Liver (tissue), 9 donors: ENCODE data around the gene PWWP2B. TPM values are rescaled to one million over a fixed set of nuclear protein-coding genes. Genes with fewer than 3 reads are reported as not detected.

ENCODE experiments used
- DNase-seq: peaks from one replicate; pipeline ENCODE4 v3.0.0-alpha.2; 2017; ENCODE audit warnings: low spot score
- H3K27ac ChIP-seq, 2 donors: one replicate each; pipeline ENCODE4 v1.7.0; 2013; ENCODE audit warnings: inconsistent platforms in 2 of 2, low read length in 2 of 2, control low read depth in 1 of 2, low read depth in 1 of 2, mild to moderate bottlenecking in 1 of 2
- H3K27me3 ChIP-seq, 4 donors: one replicate each; pipeline versions ENCODE4 v1.6.1 to v1.7.0; 2013; ENCODE audit warnings: low read length in 3 of 4, inconsistent platforms in 1 of 4, mild to moderate bottlenecking in 1 of 4, moderate library complexity in 1 of 4; ENCODE audit not compliant: control insufficient read depth in 4 of 4, insufficient read depth in 4 of 4
- H3K36me3 ChIP-seq, 4 donors: one replicate each; pipeline versions ENCODE4 v1.6.1 to v1.7.0; 2013; ENCODE audit warnings: low read length in 3 of 4, mild to moderate bottlenecking in 3 of 4, low read depth in 1 of 4, moderate library complexity in 1 of 4; ENCODE audit not compliant: control insufficient read depth in 4 of 4, insufficient read depth in 3 of 4
- H3K4me1 ChIP-seq, 4 donors: one replicate each; pipeline versions ENCODE4 v1.6.1 to v1.7.0; 2013; ENCODE audit warnings: low read length in 3 of 4, mild to moderate bottlenecking in 3 of 4, moderate library complexity in 1 of 4; ENCODE audit not compliant: control insufficient read depth in 4 of 4, insufficient read depth in 4 of 4
- H3K4me3 ChIP-seq, 3 donors: one replicate each; pipeline versions ENCODE4 v1.6.1 to v1.7.0; 2013; ENCODE audit warnings: low read length in 3 of 3, control low read depth in 1 of 3, low read depth in 1 of 3, mild to moderate bottlenecking in 1 of 3
- H3K9ac ChIP-seq, 2 donors: one replicate each; pipeline ENCODE4 v1.7.0; 2013; ENCODE audit warnings: low read length in 2 of 2, mild to moderate bottlenecking in 2 of 2, moderate library complexity in 2 of 2, control low read depth in 1 of 2, low read depth in 1 of 2
- H3K9me3 ChIP-seq, 4 donors: one replicate each; pipeline versions ENCODE4 v1.6.1 to v1.7.0; 2013; ENCODE audit warnings: low read length in 3 of 4; ENCODE audit not compliant: control insufficient read depth in 4 of 4
- EGR1 ChIP-seq, 2 donors: IDR thresholded peaks; 2 replicates each; pipeline ENCODE4 v1.6.1; 2016 to 2018; ENCODE audit warnings: antibody characterized with exemption in 2 of 2, low read depth in 2 of 2
- FOXA1 ChIP-seq: IDR thresholded peaks from 2 replicates; pipeline ENCODE4 v1.6.1; 2016; ENCODE audit warnings: antibody characterized with exemption
- FOXA2 ChIP-seq: IDR thresholded peaks from 2 replicates; pipeline ENCODE4 v1.6.1; 2016; ENCODE audit warnings: antibody characterized with exemption
- GABPA ChIP-seq, 2 donors: IDR thresholded peaks in 1 of 2; conservative IDR thresholded peaks in 1 of 2; 2 replicates each; pipeline ENCODE4 v1.6.1; 2016; ENCODE audit warnings: antibody characterized with exemption in 2 of 2, mild to moderate bottlenecking in 1 of 2, moderate library complexity in 1 of 2
- HNF4A ChIP-seq, 2 donors: conservative IDR thresholded peaks; 2 replicates each; pipeline ENCODE4 v1.6.1; 2016; ENCODE audit warnings: antibody characterized with exemption in 2 of 2, mild to moderate bottlenecking in 2 of 2
- HNF4G ChIP-seq: IDR thresholded peaks from 2 replicates; pipeline ENCODE4 v1.6.1; 2016; ENCODE audit warnings: antibody characterized with exemption
- JUND ChIP-seq, 2 donors: IDR thresholded peaks; 2 replicates each; pipeline ENCODE4 v1.6.1; 2016; ENCODE audit warnings: antibody characterized with exemption in 2 of 2
- NR2F2 ChIP-seq: IDR thresholded peaks from 2 replicates; pipeline ENCODE4 v1.6.1; 2016; ENCODE audit warnings: antibody characterized with exemption
- RXRA ChIP-seq, 2 donors: IDR thresholded peaks; 2 replicates each; pipeline ENCODE4 v1.6.1; 2017 to 2018; ENCODE audit warnings: antibody characterized with exemption in 2 of 2, mild to moderate bottlenecking in 1 of 2
- SP1 ChIP-seq: IDR thresholded peaks from 2 replicates; pipeline ENCODE4 v1.6.1; 2018; ENCODE audit warnings: antibody characterized with exemption, mild to moderate bottlenecking
- TAF1 ChIP-seq: conservative IDR thresholded peaks from 2 replicates; pipeline ENCODE4 v1.6.1; 2016; ENCODE audit warnings: antibody characterized with exemption, mild to moderate bottlenecking
- YY1 ChIP-seq: IDR thresholded peaks from 2 replicates; pipeline ENCODE4 v1.6.1; 2016; ENCODE audit warnings: antibody characterized with exemption, mild to moderate bottlenecking
- WGBS: extraction: QIAGEN DNeasy Blood & Tissue Kit; methylation state at CpG from one replicate; pipeline ENCODE4 v1.1.7; 2013; 5-methylcytosine and 5-hydroxymethylcytosine counted together
- polyA plus RNA-seq, 2 donors: library from polyadenylated mRNA; stranded (reverse) in 1 of 2; unstranded in 1 of 2; fragments of 200-250 nt in 1 of 2; fragments of >200 nt in 1 of 2; fragmentation: Nextera tagmentation in 1 of 2; extraction: Ambion mirVana in 1 of 2; gene quantifications; one replicate each; pipeline versions ENCODE4 v1.2.1 to v1.2.3, GENCODE V29; 2013 to 2015
- total RNA-seq, 2 donors: library from RNA; depleted of rRNA; stranded (reverse); fragments of >200 nt; gene quantifications; one replicate each; pipeline ENCODE4 v1.2.3, GENCODE V29; 2014
- TF ChIP-seq, protein P1 (sequence below): fragments of 150-350 bp; IDR thresholded peaks from 2 replicates; pipeline ENCODE4 v1.5.1; 2017; ENCODE audit warnings: improper control_type of control experiment, low read depth, low read length; ENCODE audit not compliant: missing input control
- TF ChIP-seq, protein P2 (sequence below): IDR thresholded peaks from 2 replicates; pipeline ENCODE4 v1.6.1; 2016; ENCODE audit warnings: antibody characterized with exemption
- TF ChIP-seq, protein P3 (sequence below): IDR thresholded peaks from 2 replicates; pipeline ENCODE4 v1.6.1; 2016; ENCODE audit warnings: antibody characterized with exemption
- TF ChIP-seq, protein P4 (sequence below): IDR thresholded peaks from 2 replicates; pipeline ENCODE4 v1.6.1; 2016; ENCODE audit warnings: antibody characterized with exemption
- TF ChIP-seq, protein P5 (sequence below): IDR thresholded peaks from 2 replicates; pipeline ENCODE4 v1.6.1; 2016; ENCODE audit warnings: antibody characterized with exemption, mild to moderate bottlenecking
- donor health status: healthy.
- donor health status: healthy.
- donor health status: healthy.
- donor health status: healthy.
- donor health status: healthy.

PWWP2B gene
- total and polyA plus RNA-seq, 4 donors, result 0.75 to 4.2 (median 3.6) TPM

DNA sequence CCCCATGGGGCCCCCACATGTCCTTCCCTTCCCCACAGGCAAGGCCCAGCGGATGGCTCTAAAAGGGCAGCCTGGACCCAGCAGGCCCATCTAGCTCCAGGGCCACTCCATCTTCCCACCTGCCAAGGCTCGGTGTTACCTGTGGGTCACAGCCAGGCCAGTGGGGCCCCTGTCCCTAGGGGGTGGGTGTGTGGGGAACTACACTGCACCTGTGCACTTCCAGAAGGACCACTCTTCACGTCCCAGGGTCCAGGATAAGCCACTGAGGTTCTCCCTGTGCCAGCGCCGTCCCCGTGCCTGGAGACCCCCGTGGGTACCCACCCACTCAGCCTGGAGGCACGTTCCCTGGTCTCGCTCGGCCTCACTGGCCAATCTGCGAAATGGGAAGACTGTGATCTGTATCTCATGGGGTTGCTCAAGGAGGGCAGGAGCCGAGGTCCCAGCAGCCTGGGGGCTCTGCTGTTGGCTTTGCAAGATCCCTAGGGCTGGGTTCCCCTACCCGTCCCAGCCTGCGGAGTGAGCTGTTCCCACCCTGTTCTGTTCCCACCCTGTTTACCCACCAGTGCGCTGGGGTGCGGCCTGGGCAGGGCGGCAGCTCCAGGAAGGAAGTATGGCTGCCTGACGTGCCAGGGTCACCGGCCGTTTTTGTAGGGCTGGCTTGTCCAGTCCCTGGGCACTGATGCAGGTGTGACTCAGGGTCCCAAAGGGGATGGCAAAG lies 4.6 kb downstream of the PWWP2B start:
- Histone ChIP-seq H3K4me3 (no peak overlapping the region), H3K27ac (no peak overlapping the region), H3K4me1 (peaks cover 4 to 19% (median 8%) of the 10 kb centered on the region in 4 donors), H3K36me3 (peaks cover 0 to 6% (median 2%) of the 10 kb centered on the region in 4 donors), H3K9ac (no peak overlapping the region), H3K27me3 (no peaks in the 10 kb centered on the region), H3K9me3 (no peaks in the 10 kb centered on the region)
- TF ChIP-seq TAF1 (no peak), HNF4G (no peak), HNF4A (conservative IDR thresholded peaks at IDR 0.05) (no peak), EGR1 (IDR thresholded peaks at IDR 0.05; ENCODE audit: low read depth in 2 of 2) (no peak), FOXA2 (no peak), JUND (IDR thresholded peaks at IDR 0.05) (no peak), GABPA (IDR thresholded peaks at IDR 0.05 in 1 of 2, conservative IDR thresholded peaks at IDR 0.05 in 1 of 2) (no peak), RXRA (IDR thresholded peaks at IDR 0.05) (no peak), NR2F2 (no peak), YY1 (no peak), FOXA1 (no peak), SP1 (no peak)
- TF ChIP-seq, protein P1, sequence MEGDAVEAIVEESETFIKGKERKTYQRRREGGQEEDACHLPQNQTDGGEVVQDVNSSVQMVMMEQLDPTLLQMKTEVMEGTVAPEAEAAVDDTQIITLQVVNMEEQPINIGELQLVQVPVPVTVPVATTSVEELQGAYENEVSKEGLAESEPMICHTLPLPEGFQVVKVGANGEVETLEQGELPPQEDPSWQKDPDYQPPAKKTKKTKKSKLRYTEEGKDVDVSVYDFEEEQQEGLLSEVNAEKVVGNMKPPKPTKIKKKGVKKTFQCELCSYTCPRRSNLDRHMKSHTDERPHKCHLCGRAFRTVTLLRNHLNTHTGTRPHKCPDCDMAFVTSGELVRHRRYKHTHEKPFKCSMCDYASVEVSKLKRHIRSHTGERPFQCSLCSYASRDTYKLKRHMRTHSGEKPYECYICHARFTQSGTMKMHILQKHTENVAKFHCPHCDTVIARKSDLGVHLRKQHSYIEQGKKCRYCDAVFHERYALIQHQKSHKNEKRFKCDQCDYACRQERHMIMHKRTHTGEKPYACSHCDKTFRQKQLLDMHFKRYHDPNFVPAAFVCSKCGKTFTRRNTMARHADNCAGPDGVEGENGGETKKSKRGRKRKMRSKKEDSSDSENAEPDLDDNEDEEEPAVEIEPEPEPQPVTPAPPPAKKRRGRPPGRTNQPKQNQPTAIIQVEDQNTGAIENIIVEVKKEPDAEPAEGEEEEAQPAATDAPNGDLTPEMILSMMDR, result no peak
- TF ChIP-seq, protein P2, sequence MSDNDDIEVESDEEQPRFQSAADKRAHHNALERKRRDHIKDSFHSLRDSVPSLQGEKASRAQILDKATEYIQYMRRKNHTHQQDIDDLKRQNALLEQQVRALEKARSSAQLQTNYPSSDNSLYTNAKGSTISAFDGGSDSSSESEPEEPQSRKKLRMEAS, result no peak
- TF ChIP-seq, protein P3, sequence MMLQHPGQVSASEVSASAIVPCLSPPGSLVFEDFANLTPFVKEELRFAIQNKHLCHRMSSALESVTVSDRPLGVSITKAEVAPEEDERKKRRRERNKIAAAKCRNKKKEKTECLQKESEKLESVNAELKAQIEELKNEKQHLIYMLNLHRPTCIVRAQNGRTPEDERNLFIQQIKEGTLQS, result no peak
- TF ChIP-seq, protein P4, sequence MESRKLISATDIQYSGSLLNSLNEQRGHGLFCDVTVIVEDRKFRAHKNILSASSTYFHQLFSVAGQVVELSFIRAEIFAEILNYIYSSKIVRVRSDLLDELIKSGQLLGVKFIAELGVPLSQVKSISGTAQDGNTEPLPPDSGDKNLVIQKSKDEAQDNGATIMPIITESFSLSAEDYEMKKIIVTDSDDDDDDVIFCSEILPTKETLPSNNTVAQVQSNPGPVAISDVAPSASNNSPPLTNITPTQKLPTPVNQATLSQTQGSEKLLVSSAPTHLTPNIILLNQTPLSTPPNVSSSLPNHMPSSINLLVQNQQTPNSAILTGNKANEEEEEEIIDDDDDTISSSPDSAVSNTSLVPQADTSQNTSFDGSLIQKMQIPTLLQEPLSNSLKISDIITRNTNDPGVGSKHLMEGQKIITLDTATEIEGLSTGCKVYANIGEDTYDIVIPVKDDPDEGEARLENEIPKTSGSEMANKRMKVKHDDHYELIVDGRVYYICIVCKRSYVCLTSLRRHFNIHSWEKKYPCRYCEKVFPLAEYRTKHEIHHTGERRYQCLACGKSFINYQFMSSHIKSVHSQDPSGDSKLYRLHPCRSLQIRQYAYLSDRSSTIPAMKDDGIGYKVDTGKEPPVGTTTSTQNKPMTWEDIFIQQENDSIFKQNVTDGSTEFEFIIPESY, result no peak
- TF ChIP-seq, protein P5, sequence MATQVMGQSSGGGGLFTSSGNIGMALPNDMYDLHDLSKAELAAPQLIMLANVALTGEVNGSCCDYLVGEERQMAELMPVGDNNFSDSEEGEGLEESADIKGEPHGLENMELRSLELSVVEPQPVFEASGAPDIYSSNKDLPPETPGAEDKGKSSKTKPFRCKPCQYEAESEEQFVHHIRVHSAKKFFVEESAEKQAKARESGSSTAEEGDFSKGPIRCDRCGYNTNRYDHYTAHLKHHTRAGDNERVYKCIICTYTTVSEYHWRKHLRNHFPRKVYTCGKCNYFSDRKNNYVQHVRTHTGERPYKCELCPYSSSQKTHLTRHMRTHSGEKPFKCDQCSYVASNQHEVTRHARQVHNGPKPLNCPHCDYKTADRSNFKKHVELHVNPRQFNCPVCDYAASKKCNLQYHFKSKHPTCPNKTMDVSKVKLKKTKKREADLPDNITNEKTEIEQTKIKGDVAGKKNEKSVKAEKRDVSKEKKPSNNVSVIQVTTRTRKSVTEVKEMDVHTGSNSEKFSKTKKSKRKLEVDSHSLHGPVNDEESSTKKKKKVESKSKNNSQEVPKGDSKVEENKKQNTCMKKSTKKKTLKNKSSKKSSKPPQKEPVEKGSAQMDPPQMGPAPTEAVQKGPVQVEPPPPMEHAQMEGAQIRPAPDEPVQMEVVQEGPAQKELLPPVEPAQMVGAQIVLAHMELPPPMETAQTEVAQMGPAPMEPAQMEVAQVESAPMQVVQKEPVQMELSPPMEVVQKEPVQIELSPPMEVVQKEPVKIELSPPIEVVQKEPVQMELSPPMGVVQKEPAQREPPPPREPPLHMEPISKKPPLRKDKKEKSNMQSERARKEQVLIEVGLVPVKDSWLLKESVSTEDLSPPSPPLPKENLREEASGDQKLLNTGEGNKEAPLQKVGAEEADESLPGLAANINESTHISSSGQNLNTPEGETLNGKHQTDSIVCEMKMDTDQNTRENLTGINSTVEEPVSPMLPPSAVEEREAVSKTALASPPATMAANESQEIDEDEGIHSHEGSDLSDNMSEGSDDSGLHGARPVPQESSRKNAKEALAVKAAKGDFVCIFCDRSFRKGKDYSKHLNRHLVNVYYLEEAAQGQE, result no peak
- WGBS, result 79% methylated on average over 20 of the region's 20 CpGs
- no peak for DNase-seq
